GM18520 (cell line): Measurements from ENCODE around the gene ARHGEF12.

Source experiments
- ATAC-seq: cut with Tn5 transposase; IDR thresholded peaks from one replicate; pipeline ENCODE4 v1.9.1; 2021; ENCODE audit not compliant: unreplicated experiment

The ARHGEF12 gene

DNA sequence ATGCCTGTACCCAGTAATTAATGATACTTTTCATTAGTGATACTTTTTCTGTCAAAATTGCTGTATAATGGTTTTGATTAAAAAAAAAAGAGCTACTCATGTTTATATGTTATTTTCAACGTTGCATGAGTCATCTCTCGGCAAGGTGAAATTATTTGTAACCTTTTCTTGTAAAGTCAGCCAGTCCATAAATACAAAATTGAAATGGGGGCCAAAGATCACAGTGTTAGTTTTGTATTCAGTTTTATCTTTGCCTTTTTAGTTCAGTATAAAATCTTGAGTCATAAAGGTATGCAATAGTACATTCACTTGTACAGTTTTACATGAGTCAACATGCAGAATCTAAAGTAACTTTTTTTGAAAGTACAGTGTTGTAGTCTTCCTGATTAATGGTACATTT lies 4.3 kb downstream of the ARHGEF12 start:
- ATAC-seq: no peak

DNA sequence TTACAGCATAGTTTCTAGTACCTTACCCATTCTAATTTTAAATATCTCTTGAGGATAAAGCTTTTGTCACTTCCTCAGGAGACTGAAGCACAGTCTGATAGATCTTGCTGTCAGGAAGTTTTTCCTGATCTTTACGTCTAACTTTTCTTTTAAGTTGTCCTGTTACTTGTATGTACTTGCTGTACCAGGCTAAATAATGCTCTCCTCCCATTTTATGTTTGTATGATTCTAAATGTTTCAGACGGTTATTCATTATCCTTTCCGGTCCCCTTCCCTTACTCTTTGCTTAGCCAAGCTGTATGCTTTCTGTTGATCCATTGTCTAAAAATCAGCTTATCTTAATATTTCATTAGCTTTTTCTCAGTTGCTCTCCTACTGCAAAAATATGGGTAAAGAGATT lies 6.0 kb downstream of the ARHGEF12 start:
- ATAC-seq: no peak

DNA sequence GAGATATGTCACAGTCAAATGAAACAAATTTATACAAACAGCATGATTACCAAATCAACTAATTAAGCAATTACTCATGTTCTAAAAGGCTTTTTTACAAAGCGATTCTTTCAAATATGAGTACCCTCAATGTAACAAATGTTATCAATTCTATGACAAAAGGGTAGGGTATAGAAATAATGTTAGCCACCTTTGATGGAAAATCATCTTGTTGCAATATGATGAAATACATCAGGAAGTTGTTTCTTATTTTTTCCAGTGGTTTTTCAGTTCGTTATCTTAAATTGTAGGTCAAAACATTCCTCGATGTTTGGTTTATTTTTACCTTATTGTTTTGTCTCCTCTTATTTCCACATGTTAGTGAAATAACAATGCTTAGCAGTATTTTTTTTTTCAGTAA lies 6.5 kb downstream of the ARHGEF12 start:
- no peak for ATAC-seq

DNA sequence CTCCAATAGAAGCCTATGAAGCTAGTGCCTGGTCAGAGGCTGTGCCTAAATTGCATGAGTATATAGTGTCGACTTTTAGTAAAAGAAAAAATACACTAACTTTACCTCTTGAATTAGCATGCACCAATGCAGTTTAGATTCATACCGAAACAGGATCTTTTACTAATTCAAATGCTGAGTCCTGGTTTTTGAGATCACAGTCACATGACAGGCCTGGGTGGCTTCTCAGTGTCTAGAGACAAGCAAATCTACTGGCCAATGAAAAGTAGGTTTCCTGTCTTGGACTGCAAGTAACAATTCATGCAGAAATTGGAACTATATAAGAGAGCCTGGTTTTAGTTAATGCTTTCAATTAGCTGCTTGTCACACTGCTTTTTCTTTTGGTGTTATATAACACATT lies 7.2 kb downstream of the ARHGEF12 start:
- ATAC-seq: no peak

DNA sequence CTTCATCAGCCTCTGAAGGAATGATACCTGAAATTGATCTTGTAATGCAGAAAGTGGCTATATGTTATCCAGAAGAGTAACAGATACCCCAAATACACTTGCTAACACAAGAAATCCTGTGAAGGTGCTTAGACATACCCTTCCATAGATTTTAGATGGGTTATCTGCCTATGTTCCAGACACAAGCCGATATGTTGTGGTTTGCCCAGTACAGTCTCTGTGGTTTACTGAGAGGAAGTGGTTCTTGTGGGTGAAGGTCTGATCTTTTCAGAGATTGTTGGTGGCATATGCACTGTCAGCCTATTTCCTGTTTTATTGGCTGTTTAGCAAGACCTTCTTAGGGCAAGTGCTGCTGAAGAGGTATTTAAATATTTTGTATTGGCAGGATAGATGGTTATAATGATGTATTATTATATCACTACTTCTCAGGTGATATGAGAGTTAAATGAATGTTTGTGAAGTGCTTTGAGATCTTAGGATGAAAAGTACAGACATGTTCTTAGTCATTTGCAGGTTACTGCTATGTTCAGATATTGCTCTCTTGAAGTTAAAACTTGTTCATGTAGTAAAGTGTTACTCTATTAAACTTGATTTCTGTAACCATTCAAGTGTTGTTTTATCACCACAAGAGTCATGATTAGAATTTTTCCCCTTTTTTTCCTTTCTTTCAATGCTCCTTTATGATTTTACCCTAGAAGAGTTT lies 8.2 kb downstream of the ARHGEF12 start:
- peak; percentile 66 for ATAC-seq

DNA sequence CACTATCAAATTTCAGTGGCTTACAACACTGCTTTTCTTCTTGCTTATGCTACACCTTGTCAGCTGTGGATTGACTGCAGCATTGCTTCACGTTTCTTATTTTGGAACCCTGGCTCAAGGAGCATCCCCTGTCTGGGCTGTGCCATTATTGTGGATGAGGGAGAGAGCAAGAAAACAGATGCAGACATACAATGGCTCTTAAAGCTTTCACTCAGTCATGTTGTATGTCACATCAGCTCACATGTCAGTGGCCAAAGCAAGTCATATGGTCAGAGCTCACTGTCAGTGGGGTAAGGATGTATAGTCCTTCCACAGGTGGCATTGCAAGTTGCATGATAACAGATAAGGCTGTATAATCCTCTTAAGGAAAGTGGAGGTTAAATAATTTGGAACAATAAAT lies 10.0 kb downstream of the ARHGEF12 start:
- ATAC-seq: no peak

DNA sequence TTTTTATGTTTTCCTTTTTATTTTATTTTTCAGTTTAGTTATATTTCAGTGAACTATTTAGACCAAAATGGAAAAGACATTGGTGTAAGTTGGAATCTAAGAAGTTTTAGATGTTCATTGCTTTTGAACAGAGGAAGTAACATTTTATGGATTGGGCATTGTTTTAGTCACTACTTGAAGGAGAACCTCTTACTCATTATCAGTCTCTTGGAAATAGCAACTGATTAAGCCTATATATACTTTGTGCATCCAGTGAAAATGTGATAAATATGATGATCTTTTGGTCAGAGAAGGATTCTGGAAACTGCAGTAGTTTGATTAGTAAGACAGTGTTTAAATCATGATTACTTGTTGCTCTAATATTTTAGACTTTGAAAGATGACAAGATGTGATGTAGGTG lies 14.4 kb downstream of the ARHGEF12 start:
- no peak for ATAC-seq

DNA sequence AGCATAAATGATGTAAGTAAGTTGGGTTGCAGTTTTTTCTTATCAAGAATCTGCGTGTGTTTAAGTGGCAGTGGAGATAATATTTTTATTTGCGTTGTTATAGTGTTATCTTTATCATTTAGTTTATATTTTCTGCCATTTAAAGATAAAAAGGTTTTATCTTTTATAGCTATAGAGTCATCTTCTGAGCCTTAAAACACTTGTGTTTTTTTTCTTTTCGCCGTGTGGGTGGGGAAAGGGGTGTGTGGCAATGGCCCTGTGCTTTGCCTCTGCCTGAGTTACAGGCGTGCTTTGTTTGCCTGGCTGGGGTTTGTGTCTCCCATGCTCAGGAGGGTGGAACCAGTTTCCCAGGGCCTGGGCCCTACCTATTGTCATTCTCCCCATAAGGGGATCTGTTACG lies 16.2 kb downstream of the ARHGEF12 start:
- no peak for ATAC-seq

DNA sequence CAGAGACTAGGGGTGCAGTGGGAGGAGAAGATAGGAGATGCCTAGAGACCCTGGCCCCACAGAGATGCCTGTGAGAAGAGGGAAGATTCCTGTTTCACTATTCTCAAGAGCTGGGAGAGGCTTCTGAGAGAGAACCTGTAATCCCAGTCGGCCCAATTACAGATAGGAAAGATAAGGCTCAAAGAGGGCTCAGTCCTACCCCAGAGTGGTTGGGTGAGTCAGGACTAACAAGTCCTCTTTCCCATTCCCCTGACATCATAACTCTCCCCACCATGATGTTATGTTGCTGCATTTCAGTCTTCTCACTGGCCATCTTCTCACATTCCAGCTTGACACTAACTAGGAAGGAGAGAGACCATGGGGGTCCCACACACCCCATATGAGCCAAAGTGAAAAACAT lies 17.9 kb downstream of the ARHGEF12 start:
- ATAC-seq: no peak

DNA sequence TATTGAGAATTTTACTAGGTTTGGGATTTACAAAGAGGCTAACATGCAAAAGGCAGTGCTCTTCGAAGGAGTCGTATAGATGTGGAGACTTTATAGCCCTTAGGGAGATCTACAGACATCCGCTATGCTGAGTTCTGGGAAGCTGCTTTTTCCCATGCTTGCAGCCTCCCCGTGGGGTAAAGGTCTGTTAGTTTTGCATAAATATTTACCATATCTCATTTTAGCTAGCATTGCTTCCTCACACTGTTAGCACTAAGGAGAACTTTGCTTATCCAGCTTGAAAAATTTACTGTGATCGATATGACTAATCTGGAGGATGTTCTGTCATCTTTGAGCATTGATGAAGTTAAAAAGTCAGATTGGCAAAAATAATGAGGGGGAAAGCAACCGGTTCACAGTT lies 18.6 kb downstream of the ARHGEF12 start:
- ATAC-seq: no peak

DNA sequence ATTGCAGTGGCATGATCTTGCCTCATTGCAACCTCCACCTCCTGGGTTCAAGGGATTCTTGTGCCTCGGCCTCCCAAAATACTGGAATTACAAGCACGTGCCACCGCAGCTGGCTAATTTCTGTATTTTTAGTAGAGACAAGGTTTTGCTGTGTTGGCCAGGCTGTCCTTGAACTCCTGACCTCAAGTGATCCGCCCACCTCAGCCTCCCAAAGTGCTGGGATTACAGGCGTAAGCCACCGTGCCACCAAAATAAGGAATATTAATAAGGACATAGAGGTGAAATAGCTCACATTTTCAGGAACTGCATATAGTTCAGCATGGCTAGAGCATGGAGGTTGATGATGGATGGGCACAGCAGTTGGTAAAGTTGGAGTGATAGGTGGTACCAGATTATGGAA lies 21.4 kb downstream of the ARHGEF12 start:
- ATAC-seq: no peak

DNA sequence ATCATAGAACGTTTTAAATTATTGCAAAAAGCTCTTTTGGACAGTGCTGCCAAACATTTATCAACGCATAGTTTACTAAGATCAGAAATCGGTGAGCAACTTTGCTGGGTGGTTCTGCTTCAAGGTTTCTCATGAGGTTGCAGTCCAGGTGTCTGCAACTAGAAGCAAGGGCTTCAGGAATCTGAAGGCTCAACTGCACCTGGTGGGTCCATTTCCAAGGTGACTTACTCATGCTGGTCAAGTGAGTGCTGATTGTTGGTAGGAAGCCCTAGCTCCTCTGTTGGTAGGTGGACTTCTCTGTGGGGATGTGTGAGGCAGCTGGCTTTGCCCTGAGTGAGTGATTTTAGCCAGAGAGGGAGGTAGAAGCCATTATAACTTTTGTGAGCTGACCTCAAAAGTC lies 22.5 kb downstream of the ARHGEF12 start:
- ATAC-seq: no peak

DNA sequence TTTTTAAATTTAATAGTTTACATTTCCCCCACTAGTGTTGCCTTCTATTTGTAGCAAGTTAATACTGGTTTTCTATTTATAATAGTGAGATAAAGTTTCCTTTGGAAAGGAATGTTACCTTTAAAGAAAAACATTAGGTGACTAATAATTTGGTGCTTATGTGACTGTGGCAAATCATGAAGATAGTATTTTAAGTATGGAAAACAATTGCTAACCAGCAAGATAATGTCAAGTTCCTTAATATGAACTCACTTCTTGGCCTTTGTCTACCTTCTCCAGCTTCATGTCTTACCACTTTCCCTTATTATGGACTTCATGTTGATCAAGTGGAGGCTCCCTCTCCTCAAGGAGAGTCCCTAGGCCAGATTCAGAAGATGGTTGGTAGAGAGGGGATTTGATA lies 27.2 kb downstream of the ARHGEF12 start:
- ATAC-seq: no peak

DNA sequence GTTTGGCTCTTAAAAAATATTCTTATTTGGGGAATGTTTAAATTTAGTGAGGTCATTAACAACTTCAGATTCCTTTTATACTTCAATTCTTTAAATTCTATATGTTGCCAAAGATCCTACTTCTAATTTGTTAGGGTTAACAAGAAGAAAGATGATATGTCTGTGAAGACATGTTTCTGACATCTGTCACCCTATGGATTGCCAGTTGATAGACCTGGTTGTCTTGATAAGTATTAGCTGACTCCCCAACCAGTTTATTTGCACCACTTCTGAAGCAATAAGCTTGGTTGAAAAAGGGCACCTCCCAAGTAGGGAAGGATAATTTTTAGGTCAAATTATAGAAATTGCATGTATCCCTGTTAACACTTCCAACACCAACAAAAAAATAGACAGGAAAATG lies 29.3 kb downstream of the ARHGEF12 start:
- no peak for ATAC-seq

DNA sequence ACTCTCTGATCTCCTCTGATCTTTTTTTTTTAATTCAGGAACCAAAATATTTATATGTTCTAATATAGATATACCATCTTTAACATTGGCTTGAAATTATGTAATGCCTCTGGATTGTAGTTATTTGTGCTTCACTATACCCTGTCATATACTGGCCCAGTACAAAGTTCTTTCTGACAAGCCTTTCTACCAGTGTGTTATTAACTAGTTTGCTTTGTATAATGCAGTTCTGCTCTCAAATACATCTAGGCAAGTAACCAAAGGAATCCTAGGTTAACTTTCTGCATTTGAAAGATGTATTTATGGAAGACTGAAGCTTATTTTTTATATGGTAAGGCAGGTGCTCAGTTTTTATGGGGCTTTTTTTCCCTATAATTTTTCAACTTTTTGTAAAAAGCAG lies 36.1 kb downstream of the ARHGEF12 start:
- ATAC-seq: no peak

DNA sequence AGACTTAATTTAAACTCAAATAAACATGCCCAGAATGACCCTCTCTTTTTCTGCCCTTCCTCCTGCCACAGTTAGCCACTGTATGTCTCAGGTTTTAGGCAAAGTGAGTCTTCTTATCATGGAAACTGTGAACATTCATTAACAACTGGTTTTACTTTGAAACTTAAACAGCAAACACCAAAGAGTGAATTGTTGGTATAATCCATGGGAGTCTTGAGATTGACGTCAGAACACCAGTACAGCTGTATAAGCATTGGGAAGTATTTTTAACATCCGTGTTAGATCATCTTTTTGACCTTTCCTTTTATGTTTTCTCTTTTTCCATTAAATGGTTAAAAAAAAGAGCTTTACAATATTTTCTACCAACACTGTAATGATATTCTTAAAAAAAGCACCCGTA lies 38.9 kb downstream of the ARHGEF12 start:
- ATAC-seq: no peak

DNA sequence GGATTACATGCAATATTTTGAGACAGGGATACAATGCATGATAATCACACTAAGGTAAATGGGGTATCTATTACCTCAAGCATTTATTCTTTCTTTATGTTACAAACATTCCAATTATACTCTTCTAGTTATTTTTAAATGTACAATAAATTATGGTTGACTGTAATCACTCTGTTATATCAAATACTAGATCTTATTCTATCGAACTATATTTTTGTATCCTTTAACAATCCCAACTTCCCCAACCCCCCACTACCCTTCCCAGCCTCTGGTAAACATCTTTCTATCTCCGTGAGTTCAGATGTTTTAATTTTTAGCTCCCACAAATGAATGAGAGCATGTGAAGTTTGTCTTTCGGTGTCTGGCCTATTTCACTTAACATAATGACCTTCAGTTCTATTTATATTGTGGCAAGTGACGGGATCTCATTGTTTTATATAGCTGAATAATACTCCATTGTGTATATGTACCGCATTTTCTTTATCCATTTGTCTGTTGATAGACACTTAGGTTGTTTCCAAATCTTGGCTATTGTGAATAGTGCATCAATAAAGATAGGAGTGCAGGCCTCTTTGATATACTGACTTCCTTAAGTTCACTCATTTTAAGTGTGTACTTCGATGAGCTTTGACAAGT lies 40.5 kb downstream of the ARHGEF12 start:
- no peak for ATAC-seq

DNA sequence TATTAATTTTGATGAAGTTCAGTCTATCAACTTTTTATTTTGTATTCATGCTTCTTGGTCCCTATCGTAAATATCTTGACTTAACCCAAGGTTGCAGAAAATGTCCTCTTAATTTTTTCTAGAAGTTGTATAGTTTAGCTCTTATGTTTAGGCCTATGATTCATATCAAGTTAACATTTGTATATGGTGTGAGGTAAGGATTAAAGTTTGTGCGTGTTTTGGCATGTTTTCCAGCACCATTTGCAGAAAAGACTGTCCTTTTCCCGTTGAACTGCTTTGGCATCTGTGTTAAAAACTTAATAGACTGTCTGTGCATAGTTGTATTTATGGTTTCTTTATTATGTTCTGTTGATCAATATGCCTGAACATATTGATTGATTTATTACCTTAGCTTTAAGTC lies 42.3 kb downstream of the ARHGEF12 start:
- ATAC-seq: no peak

DNA sequence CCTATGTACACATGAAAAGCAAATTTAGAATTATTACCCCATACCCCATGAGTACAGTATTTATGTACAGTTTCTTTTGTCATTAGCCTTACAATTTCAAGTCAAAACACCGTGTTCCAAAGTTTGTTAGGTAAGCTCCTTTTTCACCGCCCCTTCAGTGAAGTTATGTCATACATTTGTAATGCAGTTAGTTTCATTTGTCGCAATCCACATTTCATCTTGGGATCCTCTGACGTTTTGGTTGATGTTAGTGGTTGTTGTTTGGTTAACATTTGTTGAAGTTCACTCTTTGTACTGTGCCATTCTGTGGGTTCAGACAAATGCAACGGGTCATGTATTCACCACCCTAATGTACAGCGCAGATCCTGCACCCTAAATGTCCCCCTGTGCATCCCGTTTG lies 45.2 kb downstream of the ARHGEF12 start:
- ATAC-seq: no peak

DNA sequence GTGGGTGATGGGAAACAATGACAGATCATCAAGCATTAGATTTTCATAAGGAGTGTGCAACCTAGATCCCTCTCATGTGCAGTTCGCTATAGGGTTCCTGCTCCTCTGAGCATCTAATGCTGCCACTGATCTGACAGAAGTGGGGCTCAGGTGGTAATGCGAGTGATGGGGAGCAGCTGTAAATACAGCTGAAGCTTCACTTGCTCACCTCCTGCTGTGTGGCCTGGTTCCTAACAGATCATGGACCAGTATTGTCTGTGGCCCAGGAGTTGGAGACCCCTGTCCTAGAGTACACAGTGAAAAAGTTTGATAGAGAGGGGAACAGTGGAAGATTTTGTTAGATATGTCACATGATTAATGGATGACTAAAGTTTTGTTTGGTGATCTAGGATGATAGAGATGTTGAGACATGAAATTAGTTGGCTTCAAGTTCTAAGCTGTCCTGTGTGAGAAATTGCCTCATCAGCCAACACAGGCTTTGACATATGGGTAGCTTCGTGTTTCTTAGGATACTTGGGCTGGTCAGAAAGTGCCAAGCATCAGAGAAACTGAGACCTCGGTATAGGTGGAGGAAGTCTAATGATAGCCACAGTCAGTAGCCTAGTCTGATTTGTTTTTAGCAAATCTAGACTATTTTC lies 47.4 kb downstream of the ARHGEF12 start:
- ATAC-seq: no peak

DNA sequence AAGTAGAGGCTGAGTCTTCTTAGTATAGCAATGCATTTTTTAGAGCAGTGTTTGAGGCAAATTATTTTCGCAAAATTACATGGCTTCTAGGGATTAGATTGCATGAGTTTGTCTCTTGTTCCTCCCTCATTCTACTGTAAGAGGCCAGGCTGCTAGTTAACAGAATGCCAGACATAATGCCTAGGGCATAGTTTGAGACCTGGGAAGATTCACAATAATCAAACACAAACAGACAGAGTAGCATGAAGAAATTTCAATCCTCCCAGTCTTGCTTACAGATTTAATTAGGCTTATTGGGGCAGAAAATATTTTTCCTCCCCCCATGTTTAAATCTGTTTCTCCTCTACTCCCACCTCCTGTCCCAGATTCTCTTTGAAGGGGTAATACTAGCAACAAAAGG lies 48.3 kb downstream of the ARHGEF12 start:
- ATAC-seq: no peak

DNA sequence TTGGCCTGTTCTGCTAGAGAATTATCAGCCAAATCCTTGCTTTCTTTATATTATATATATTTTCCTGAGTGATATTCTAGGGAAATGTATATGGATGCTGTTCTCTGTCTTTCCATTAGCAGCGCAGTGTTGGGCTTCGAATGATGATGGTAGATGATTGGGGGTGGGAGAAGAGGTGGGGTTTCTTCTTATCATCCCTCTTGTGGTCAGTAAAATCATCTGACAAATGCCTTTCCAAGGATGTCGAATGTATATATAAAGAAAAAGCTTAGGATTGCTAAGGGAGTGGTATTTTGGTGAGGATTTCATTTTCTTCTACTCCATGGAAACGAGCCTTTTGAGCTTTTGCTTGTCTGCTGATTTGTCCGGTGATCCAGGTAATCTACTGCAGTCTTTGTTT lies 48.9 kb downstream of the ARHGEF12 start:
- no peak for ATAC-seq

DNA sequence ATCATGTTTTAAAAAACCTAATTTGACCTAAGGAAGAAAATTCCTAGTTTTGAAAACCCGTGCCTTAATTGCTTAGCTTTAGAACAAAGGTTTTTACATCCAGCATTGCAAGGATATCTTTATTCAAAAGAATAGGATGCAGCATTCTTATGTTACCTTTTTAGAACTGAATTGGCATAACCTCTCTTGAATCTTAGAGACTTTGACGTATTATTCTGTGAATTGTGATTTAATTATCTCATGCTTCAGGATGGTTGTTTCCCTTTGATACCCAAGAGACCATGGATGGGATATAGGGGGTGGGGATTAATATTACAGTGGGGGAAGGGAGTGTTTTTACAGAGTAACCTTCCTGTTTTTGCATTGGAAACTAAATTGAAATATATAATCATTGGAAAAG lies 49.4 kb downstream of the ARHGEF12 start:
- ATAC-seq: no peak
